ENCODE data around the gene ABCC12.
A peak's percentile ranks its signal among the peaks of the same experiment; 100 is the strongest.

ABCC12 gene

GRCh38 chr16:48156790-48157209, 1.0 kb upstream of the ABCC12 start:
- DNase-seq (ENCODE audit: low read depth in 1 of 2, low spot score in 1 of 2), result peak; percentile 65 to 83
- Histone ChIP-seq H3K4me3 (replicated peaks; ENCODE audit: insufficient read depth, low read length) (no peak overlapping the region), H3K27me3 (ENCODE audit: insufficient read depth, poor library complexity, severe bottlenecking) (no peaks in the 10 kb centered on the region), H3K27ac (replicated peaks) (no peak overlapping the region)
- TF ChIP-seq REST (IDR thresholded peaks at IDR 0.05; ENCODE audit: insufficient replicate concordance, low read depth) (no peak), GABPA (IDR thresholded peaks at IDR 0.05; ENCODE audit: low read depth) (no peak), CTCF (IDR thresholded peaks at IDR 0.05; ENCODE audit: insufficient read depth, low read length) (peak; percentile 90), SPI1 (IDR thresholded peaks at IDR 0.05; ENCODE audit: borderline replicate concordance, low read depth) (peak; percentile 26; the same call in 1 of the 2 replicates), POLR2AphosphoS5 (IDR thresholded peaks at IDR 0.05; ENCODE audit: low read depth) (no peak)

GRCh38 chr16:48153774-48154173, 2.0 kb downstream of the ABCC12 start:
- H3K27ac ChIP-seq (replicated peaks), result no peak overlapping the region
- TF ChIP-seq POLR2AphosphoS5 (IDR thresholded peaks at IDR 0.05; ENCODE audit: low read depth) (no peak), GABPA (IDR thresholded peaks at IDR 0.05; ENCODE audit: low read depth) (no peak), REST (IDR thresholded peaks at IDR 0.05; ENCODE audit: insufficient replicate concordance, low read depth) (no peak), SPI1 (IDR thresholded peaks at IDR 0.05; ENCODE audit: borderline replicate concordance, low read depth) (no peak), CTCF (IDR thresholded peaks at IDR 0.05; ENCODE audit: insufficient read depth, low read length) (no peak)
- DNase-seq (ENCODE audit: low read depth in 1 of 2, low spot score in 1 of 2), result no peak
- no peak overlapping the region for H3K4me3 ChIP-seq (replicated peaks; ENCODE audit: insufficient read depth, low read length)
- H3K27me3 ChIP-seq (ENCODE audit: insufficient read depth, poor library complexity, severe bottlenecking), result no peaks in the 10 kb centered on the region

GRCh38 chr16:48152226-48152625, 3.6 kb downstream of the ABCC12 start:
- Histone ChIP-seq H3K27ac (replicated peaks) (no peak overlapping the region), H3K27me3 (ENCODE audit: insufficient read depth, poor library complexity, severe bottlenecking) (no peaks in the 10 kb centered on the region), H3K4me3 (replicated peaks; ENCODE audit: insufficient read depth, low read length) (no peak overlapping the region)
- TF ChIP-seq SPI1 (IDR thresholded peaks at IDR 0.05; ENCODE audit: borderline replicate concordance, low read depth), result no peak
- TF ChIP-seq POLR2AphosphoS5 (IDR thresholded peaks at IDR 0.05; ENCODE audit: low read depth), result no peak
- no peak for TF ChIP-seq GABPA (IDR thresholded peaks at IDR 0.05; ENCODE audit: low read depth)
- TF ChIP-seq CTCF (IDR thresholded peaks at IDR 0.05; ENCODE audit: insufficient read depth, low read length), result no peak
- TF ChIP-seq REST (IDR thresholded peaks at IDR 0.05; ENCODE audit: insufficient replicate concordance, low read depth), result no peak
- no peak for DNase-seq (ENCODE audit: low read depth in 1 of 2, low spot score in 1 of 2)
